ENCODE data around the gene SELE. TPM values are rescaled to one million over a fixed set of nuclear protein-coding genes. Genes with fewer than 3 reads are reported as not detected.
"Not testable (repeated sequence)": the region's sequence is repeated elsewhere in the genome, so short reads cannot be mapped to it uniquely, and the experiment has no call there.

SELE gene
- total and polyA plus RNA-seq, 8 donors, result 0.51 to 3.1 (median 0.69) TPM; not detected in 1

- no peak for TF ChIP-seq CTCF (IDR thresholded peaks at IDR 0.05)
- H3K27ac ChIP-seq, result no peak overlapping the region
- H3K9me3 ChIP-seq, result no peaks in the 10 kb centered on the region
- WGBS, 2 donors, result 59 to 65% methylated on average over 3 of the region's 3 CpGs
- H3K4me1 ChIP-seq, result no peaks in the 10 kb centered on the region
- H3K4me3 ChIP-seq, result no peak overlapping the region
- no peak for DNase-seq
- ATAC-seq, result no peak
- intact Hi-C loops (cut with DNase I), result no loop called here
- no peaks in the 10 kb centered on the region for H3K27me3 ChIP-seq
- FAIRE-seq, result no peak
- H3K36me3 ChIP-seq, result no peaks in the 10 kb centered on the region
Measured at GRCh38 chr1:169726851-169727250, 7.0 kb downstream of the SELE start.

- Histone ChIP-seq H3K27me3 (no peaks in the 10 kb centered on the region), H3K4me1 (no peaks in the 10 kb centered on the region), H3K27ac (no peak overlapping the region), H3K36me3 (no peaks in the 10 kb centered on the region), H3K9me3 (no peaks in the 10 kb centered on the region), H3K4me3 (no peak overlapping the region)
- intact Hi-C loops (cut with DNase I), result no loop called here
- TF ChIP-seq CTCF (IDR thresholded peaks at IDR 0.05), result no peak
- DNase-seq (no peak), ATAC-seq (no peak), FAIRE-seq (no peak)
- WGBS, 2 donors, result 38 to 47% methylated on average over 3 of the region's 3 CpGs
Measured at GRCh38 chr1:169725930-169726329, 7.9 kb downstream of the SELE start.

- WGBS, 2 donors, result 30 to 31% methylated on average over 4 of the region's 4 CpGs
- Histone ChIP-seq H3K4me1 (no peaks in the 10 kb centered on the region), H3K27ac (no peak overlapping the region), H3K9me3 (no peaks in the 10 kb centered on the region), H3K36me3 (no peaks in the 10 kb centered on the region), H3K27me3 (no peaks in the 10 kb centered on the region), H3K4me3 (no peak overlapping the region)
- DNase-seq (no peak), FAIRE-seq (no peak), ATAC-seq (no peak)
- TF ChIP-seq CTCF (IDR thresholded peaks at IDR 0.05), result no peak
- intact Hi-C loops (cut with DNase I), result no loop called here
Measured at GRCh38 chr1:169724168-169724567, 9.7 kb downstream of the SELE start.

GRCh38 chr1:169723763-169724162 lies 10.1 kb downstream of the SELE start:
- Histone ChIP-seq H3K36me3 (no peaks in the 10 kb centered on the region), H3K9me3 (no peaks in the 10 kb centered on the region), H3K27ac (no peak overlapping the region), H3K27me3 (no peaks in the 10 kb centered on the region), H3K4me1 (no peaks in the 10 kb centered on the region), H3K4me3 (no peak overlapping the region)
- FAIRE-seq (no peak), ATAC-seq (no peak), DNase-seq (no peak)
- TF ChIP-seq CTCF (IDR thresholded peaks at IDR 0.05), result no peak
- WGBS, 2 donors, result 63 to 72% methylated on average over 2 of the region's 2 CpGs
- intact Hi-C loops (cut with DNase I), result no loop called here

GRCh38 chr1:169722779-169723178 lies 11.1 kb downstream of the SELE start:
- FAIRE-seq, result no peak
- Histone ChIP-seq H3K27ac (no peak overlapping the region), H3K4me1 (no peaks in the 10 kb centered on the region), H3K27me3 (no peaks in the 10 kb centered on the region), H3K4me3 (no peak overlapping the region), H3K36me3 (no peaks in the 10 kb centered on the region), H3K9me3 (no peaks in the 10 kb centered on the region)
- DNase-seq, result no peak
- no peak for TF ChIP-seq CTCF (IDR thresholded peaks at IDR 0.05)
- intact Hi-C loops (cut with DNase I), result no loop called here
- ATAC-seq, result no peak

GRCh38 chr1:169715100-169715499 lies 18.8 kb downstream of the SELE start:
- 70 to 80% methylated on average over 2 of the region's 2 CpGs for WGBS, 2 donors
- H3K27ac ChIP-seq; H3K9me3 ChIP-seq; H3K4me1 ChIP-seq; H3K36me3 ChIP-seq; H3K4me3 ChIP-seq; DNase-seq; intact Hi-C loops (cut with DNase I); ATAC-seq; H3K27me3 ChIP-seq; FAIRE-seq: not testable (repeated sequence)

- H3K4me3 ChIP-seq; H3K9me3 ChIP-seq; H3K4me1 ChIP-seq; FAIRE-seq; ATAC-seq; DNase-seq; intact Hi-C loops (cut with DNase I); H3K27ac ChIP-seq; H3K36me3 ChIP-seq; H3K27me3 ChIP-seq: not testable (repeated sequence)
- 60 to 69% methylated on average over 5 of the region's 5 CpGs for WGBS, 2 donors
Measured at GRCh38 chr1:169713090-169713489, 20.8 kb downstream of the SELE start.
